Measurements from ENCODE around the gene RPL13A.

Gene RPL13A

GRCh38 chr19:49440439-49441209 lies 46.8 kb upstream of the RPL13A start:
- Histone ChIP-seq H3K4me2 (ENCODE audit: low read depth, low read length, poor library complexity, severe bottlenecking) (no peak overlapping the region), H3K36me3 (ENCODE audit: insufficient read depth, low read length) (no peaks in the 10 kb centered on the region), H3K27me3 (ENCODE audit: insufficient read depth, low read length, poor library complexity, severe bottlenecking) (no peaks in the 10 kb centered on the region), H3K79me2 (ENCODE audit: insufficient read depth, low read length) (no peaks in the 10 kb centered on the region), H3F3A (ENCODE audit: low read depth) (peaks cover 6% of the 10 kb centered on the region; the same call in 1 of the 2 replicates), H4K20me1 (ENCODE audit: insufficient read depth, low read length, poor library complexity, severe bottlenecking) (no peaks in the 10 kb centered on the region), H3K9me3 (ENCODE audit: insufficient read depth, low read depth, low read length) (no peaks in the 10 kb centered on the region), H3K4me1 (ENCODE audit: insufficient read depth, low read length, poor library complexity, severe bottlenecking) (peaks cover 11% of the 10 kb centered on the region), H3K9ac (ENCODE audit: low read depth, low read length, poor library complexity, severe bottlenecking) (no peak overlapping the region), H3K9me2 (replicated peaks; ENCODE audit: low read depth, low read length) (no peaks in the 10 kb centered on the region), H3K4me3 (ENCODE audit: low read length, poor library complexity, severe bottlenecking) (no peak overlapping the region), H2AFZ (ENCODE audit: low read length) (no peak overlapping the region)
- TF ChIP-seq CTCF (conservative IDR thresholded peaks at IDR 0.05; ENCODE audit: low read length) (no peak), EZH2phosphoT487 (IDR thresholded peaks at IDR 0.05; ENCODE audit: borderline replicate concordance) (no peak)

GRCh38 chr19:49441210-49441959 lies 46.0 kb upstream of the RPL13A start, which contains the start of gene SLC17A7:
TSS of gene SLC17A7 (minus strand) at chr19:49441527. CDS start at chr19:49441379, 148 bp downstream.
- Histone ChIP-seq H3K79me2 (ENCODE audit: insufficient read depth, low read length) (no peaks in the 10 kb centered on the region), H3K4me2 (ENCODE audit: low read depth, low read length, poor library complexity, severe bottlenecking) (peak within 1 kb of the TSS; percentile 94), H3K9ac (ENCODE audit: low read depth, low read length, poor library complexity, severe bottlenecking) (no peak within 1 kb of the TSS), H3K9me2 (replicated peaks; ENCODE audit: low read depth, low read length) (no peaks in the 10 kb centered on the region), H3K27me3 (ENCODE audit: insufficient read depth, low read length, poor library complexity, severe bottlenecking) (no peaks in the 10 kb centered on the region), H2AFZ (ENCODE audit: low read length) (0 out of 2 replicates have a peak within 1 kb of the TSS, but pooled peaks have one; percentile 98), H3K4me1 (ENCODE audit: insufficient read depth, low read length, poor library complexity, severe bottlenecking) (peaks cover 11% of the 10 kb centered on the region), H4K20me1 (ENCODE audit: insufficient read depth, low read length, poor library complexity, severe bottlenecking) (no peaks in the 10 kb centered on the region), H3K9me3 (ENCODE audit: insufficient read depth, low read depth, low read length) (no peaks in the 10 kb centered on the region), H3K4me3 (ENCODE audit: low read length, poor library complexity, severe bottlenecking) (peak within 1 kb of the TSS; percentile 90), H3F3A (ENCODE audit: low read depth) (peaks cover 8% of the 10 kb centered on the region; the same call in 1 of the 2 replicates), H3K36me3 (ENCODE audit: insufficient read depth, low read length) (no peaks in the 10 kb centered on the region)
- TF ChIP-seq CTCF (conservative IDR thresholded peaks at IDR 0.05; ENCODE audit: low read length) (no peak), EZH2phosphoT487 (IDR thresholded peaks at IDR 0.05; ENCODE audit: borderline replicate concordance) (no peak)

GRCh38 chr19:49441960-49442350 lies 45.5 kb upstream of the RPL13A start:
- H3K79me2 ChIP-seq (ENCODE audit: insufficient read depth, low read length) = no peaks in the 10 kb centered on the region
- no peaks in the 10 kb centered on the region for H3K9me3 ChIP-seq (ENCODE audit: insufficient read depth, low read depth, low read length)
- H3K36me3 ChIP-seq (ENCODE audit: insufficient read depth, low read length) = no peaks in the 10 kb centered on the region
- no peak overlapping the region for H3K9ac ChIP-seq (ENCODE audit: low read depth, low read length, poor library complexity, severe bottlenecking)
- peak overlapping the region; percentile 90 for H3K4me3 ChIP-seq (ENCODE audit: low read length, poor library complexity, severe bottlenecking)
- H3K4me1 ChIP-seq (ENCODE audit: insufficient read depth, low read length, poor library complexity, severe bottlenecking) = peaks cover 11% of the 10 kb centered on the region
- no peak overlapping the region for H2AFZ ChIP-seq (ENCODE audit: low read length)
- TF ChIP-seq EZH2phosphoT487 (IDR thresholded peaks at IDR 0.05; ENCODE audit: borderline replicate concordance) (no peak), CTCF (conservative IDR thresholded peaks at IDR 0.05; ENCODE audit: low read length) (no peak)
- no peaks in the 10 kb centered on the region for H3K9me2 ChIP-seq (replicated peaks; ENCODE audit: low read depth, low read length)
- H3K4me2 ChIP-seq (ENCODE audit: low read depth, low read length, poor library complexity, severe bottlenecking) = peak overlapping the region; percentile 94
- H3K27me3 ChIP-seq (ENCODE audit: insufficient read depth, low read length, poor library complexity, severe bottlenecking) = no peaks in the 10 kb centered on the region
- peaks cover 2% of the 10 kb centered on the region for H4K20me1 ChIP-seq (ENCODE audit: insufficient read depth, low read length, poor library complexity, severe bottlenecking)
- peaks cover 8% of the 10 kb centered on the region; the same call in 1 of the 2 replicates for H3F3A ChIP-seq (ENCODE audit: low read depth)
